Ovary (tissue), 3 donors: ENCODE measurements around the gene DIPK1B.

ENCODE experiments used
- POLR2A ChIP-seq: fragments of 450-650 bp; IDR thresholded peaks from one replicate; pipeline ENCODE4 v1.6.1; 2017; ENCODE audit warnings: antibody characterized with exemption, mild to moderate bottlenecking, moderate library complexity
- TF ChIP-seq, protein P1 (sequence below), 3 donors: fragments of 450-650 bp in 2 of 3; fragments of 200-600 bp in 1 of 3; IDR thresholded peaks; one replicate each; pipeline versions ENCODE4 v1.5.1 to v1.8.0; 2016 to 2022; ENCODE audit warnings: antibody characterized with exemption in 3 of 3, mild to moderate bottlenecking in 1 of 3
- donor health status: DM: no; HTN: no; CAD: no.

DNA sequence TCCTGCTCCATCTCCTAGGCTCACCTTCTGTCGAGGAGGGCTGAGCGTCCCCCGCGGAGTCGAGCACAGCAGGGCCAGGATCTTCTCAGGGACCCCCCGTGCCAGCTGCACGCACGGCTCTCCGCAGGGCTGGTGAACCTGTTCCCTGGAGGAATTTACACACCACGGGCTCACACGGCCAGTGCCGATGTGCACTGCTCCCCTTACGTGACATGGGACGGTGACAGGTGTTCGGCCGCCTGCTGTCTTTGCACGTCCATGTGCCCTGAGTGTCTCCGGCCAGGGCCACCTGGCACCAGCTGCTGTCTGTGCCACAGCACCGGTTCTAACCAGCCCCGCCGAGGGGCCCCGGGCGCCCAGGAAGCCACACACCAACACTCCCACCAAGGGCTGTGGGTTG lies 16.4 kb upstream of the DIPK1B start:
- no peak for TF ChIP-seq POLR2A
- TF ChIP-seq, protein P1, sequence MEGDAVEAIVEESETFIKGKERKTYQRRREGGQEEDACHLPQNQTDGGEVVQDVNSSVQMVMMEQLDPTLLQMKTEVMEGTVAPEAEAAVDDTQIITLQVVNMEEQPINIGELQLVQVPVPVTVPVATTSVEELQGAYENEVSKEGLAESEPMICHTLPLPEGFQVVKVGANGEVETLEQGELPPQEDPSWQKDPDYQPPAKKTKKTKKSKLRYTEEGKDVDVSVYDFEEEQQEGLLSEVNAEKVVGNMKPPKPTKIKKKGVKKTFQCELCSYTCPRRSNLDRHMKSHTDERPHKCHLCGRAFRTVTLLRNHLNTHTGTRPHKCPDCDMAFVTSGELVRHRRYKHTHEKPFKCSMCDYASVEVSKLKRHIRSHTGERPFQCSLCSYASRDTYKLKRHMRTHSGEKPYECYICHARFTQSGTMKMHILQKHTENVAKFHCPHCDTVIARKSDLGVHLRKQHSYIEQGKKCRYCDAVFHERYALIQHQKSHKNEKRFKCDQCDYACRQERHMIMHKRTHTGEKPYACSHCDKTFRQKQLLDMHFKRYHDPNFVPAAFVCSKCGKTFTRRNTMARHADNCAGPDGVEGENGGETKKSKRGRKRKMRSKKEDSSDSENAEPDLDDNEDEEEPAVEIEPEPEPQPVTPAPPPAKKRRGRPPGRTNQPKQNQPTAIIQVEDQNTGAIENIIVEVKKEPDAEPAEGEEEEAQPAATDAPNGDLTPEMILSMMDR (IDR thresholded peaks at IDR 0.05), result no peak
